GM23338 (cell line): Measurements from ENCODE around the gene PRMT9.

Experiments used
- CREB1 ChIP-seq: fragments of 250-450 bp; sonication (Bioruptor Pico); IDR thresholded peaks from 2 replicates; pipeline ENCODE4 v1.5.0; 2020; ENCODE audit warnings: low read depth, mild to moderate bottlenecking, moderate library complexity
- CTCF ChIP-seq, 2 experiments: fragments of 200-600 bp in 1 of 2; sonication (generic) in 1 of 2; conservative IDR thresholded peaks; 2 replicates each; pipeline versions ENCODE4 v1.5.1 to v1.6.1; 2016 to 2017; ENCODE audit warnings: antibody characterized with exemption in 2 of 2, low read depth in 2 of 2, mild to moderate bottlenecking in 2 of 2, moderate library complexity in 1 of 2
- ETS1 ChIP-seq: IDR thresholded peaks from 2 replicates; pipeline ENCODE4 v1.6.1; 2016; ENCODE audit warnings: antibody characterized with exemption
- EZH2 ChIP-seq: fragments of 200-600 bp; sonication (generic); IDR thresholded peaks from one replicate; pipeline ENCODE4 v1.8.0; 2017; ENCODE audit warnings: antibody characterized with exemption, mild to moderate bottlenecking, low read depth; ENCODE audit not compliant: unreplicated experiment
- EZH2phosphoT487 ChIP-seq: fragments of 200-600 bp; sonication (generic); IDR thresholded peaks from one replicate; pipeline ENCODE4 v1.8.1; 2018; ENCODE audit warnings: antibody characterized with exemption; ENCODE audit not compliant: unreplicated experiment
- JUNB ChIP-seq: IDR thresholded peaks from one replicate; pipeline ENCODE4 v1.6.1; 2016; ENCODE audit warnings: antibody characterized with exemption; ENCODE audit not compliant: unreplicated experiment
- NANOG ChIP-seq: IDR thresholded peaks from 2 replicates; pipeline ENCODE4 v1.6.1; 2016; ENCODE audit warnings: antibody characterized with exemption, borderline replicate concordance
- POLR2AphosphoS5 ChIP-seq: IDR thresholded peaks from 2 replicates; pipeline ENCODE4 v1.6.1; 2016; ENCODE audit warnings: antibody characterized with exemption, low read depth
- REST ChIP-seq: IDR thresholded peaks from one replicate; pipeline ENCODE4 v1.6.1; 2018; ENCODE audit warnings: antibody characterized with exemption; ENCODE audit not compliant: unreplicated experiment
- STAT1 ChIP-seq: IDR thresholded peaks from one replicate; pipeline ENCODE4 v1.6.1; 2016; ENCODE audit warnings: antibody characterized with exemption; ENCODE audit not compliant: unreplicated experiment
- ZNF114 ChIP-seq: fragments of 250-450 bp; sonication (Bioruptor Pico); IDR thresholded peaks from 2 replicates; pipeline ENCODE4 v1.5.0; 2020; ENCODE audit warnings: mild to moderate bottlenecking, moderate library complexity
- ZNF331 ChIP-seq: fragments of 250-450 bp; sonication (Bioruptor Pico); IDR thresholded peaks from 2 replicates; pipeline ENCODE4 v1.5.0; 2020; ENCODE audit warnings: low read depth, mild to moderate bottlenecking, moderate library complexity
- ZNF462 ChIP-seq: fragments of 250-450 bp; sonication (Bioruptor Pico); IDR thresholded peaks from 2 replicates; pipeline ENCODE4 v1.5.0; 2020; ENCODE audit warnings: mild to moderate bottlenecking, moderate library complexity

GRCh38 chr4:147704846-147705245 is 20.9 kb upstream of the PRMT9 start:
- TF ChIP-seq POLR2AphosphoS5 (no peak), CTCF (conservative IDR thresholded peaks at IDR 0.05; ENCODE audit: low read depth in 2 of 2) (no peak), ETS1 (no peak), EZH2phosphoT487 (no peak), JUNB (no peak), EZH2 (no peak), REST (no peak), CREB1 (CRISPR knock-in tag) (no peak), NANOG (no peak), ZNF462 (CRISPR knock-in tag) (no peak), ZNF331 (no peak), ZNF114 (no peak), STAT1 (no peak)
